Muscle of leg (tissue), 11 donors: ENCODE data around the gene APBA1. TPM values are rescaled to one million over a fixed set of nuclear protein-coding genes. Genes with fewer than 3 reads are reported as not detected.

Source experiments
- DNase-seq: peaks from one replicate; pipeline ENCODE4 v3.0.0; 2013
- H3K27ac ChIP-seq: one replicate; pipeline ENCODE4 v1.5.1; 2013; ENCODE audit warnings: mild to moderate bottlenecking, low read length, control low read depth
- H3K27me3 ChIP-seq: one replicate; pipeline ENCODE4 v1.6.1; 2013; ENCODE audit warnings: low read length; ENCODE audit not compliant: control insufficient read depth, insufficient read depth
- H3K36me3 ChIP-seq: one replicate; pipeline ENCODE4 v1.6.1; 2013; ENCODE audit warnings: low read length; ENCODE audit not compliant: control insufficient read depth, insufficient read depth
- H3K4me1 ChIP-seq: one replicate; pipeline ENCODE4 v1.6.1; 2013; ENCODE audit warnings: low read length; ENCODE audit not compliant: control insufficient read depth, insufficient read depth
- H3K4me3 ChIP-seq: one replicate; pipeline ENCODE4 v1.5.1; 2013; ENCODE audit warnings: low read length, control low read depth
- H3K9me3 ChIP-seq: replicated peaks from 2 replicates; pipeline ENCODE4 v1.6.1; 2013; ENCODE audit warnings: low read depth, low read length; ENCODE audit not compliant: control insufficient read depth
- WGBS: methylation state at CpG from one replicate; pipeline ENCODE4 v1.1.5; 2013; ENCODE audit warnings: missing lambda C conversion rate; ENCODE audit not compliant: insufficient coverage; 5-methylcytosine and 5-hydroxymethylcytosine counted together
- polyA plus RNA-seq, 8 donors: library from polyadenylated mRNA; unstranded; fragments of 120-200 nt; gene quantifications; one replicate each; pipeline versions ENCODE4 v1.2.1 to v1.2.3, GENCODE V29; 2013; ENCODE audit warnings: inconsistent platforms in 1 of 8, low replicate concordance in 1 of 8; ENCODE audit not compliant: insufficient read length in 8 of 8, insufficient read depth in 1 of 8
- total RNA-seq: library from RNA; stranded (reverse); fragments of 120-200 nt; gene quantifications from one replicate; pipeline ENCODE4 v1.2.4, GENCODE V29; 2013

Gene APBA1
- total and polyA plus RNA-seq, 9 donors, result 5.3 to 13.3 (median 7.8) TPM

DNA sequence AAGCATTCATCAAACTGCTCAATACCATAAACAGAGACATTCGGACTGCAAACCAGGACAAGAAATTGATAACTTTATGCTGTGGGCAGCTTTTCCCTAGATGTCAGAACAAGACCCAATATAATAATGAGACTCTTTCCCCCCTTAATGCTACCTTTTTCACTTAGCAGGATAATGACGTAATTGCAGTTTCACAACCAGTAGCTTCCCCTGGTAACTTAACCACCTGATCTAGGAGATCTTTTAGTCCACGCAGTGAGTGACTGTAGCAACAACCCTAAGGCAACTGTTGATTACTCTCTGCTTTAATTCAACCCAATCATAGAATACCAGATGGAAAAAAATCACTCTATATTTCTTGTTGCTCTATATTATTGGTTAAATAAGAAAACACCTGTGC is 56.3 kb downstream of the APBA1 start:
- no peak overlapping the region for H3K27ac ChIP-seq
- H3K4me3 ChIP-seq, result no peak overlapping the region
- 89% methylated on average over 1 of the region's 3 CpGs for WGBS
- H3K36me3 ChIP-seq, result no peaks in the 10 kb centered on the region
- DNase-seq, result no peak
- H3K4me1 ChIP-seq, result no peaks in the 10 kb centered on the region
- no peaks in the 10 kb centered on the region for H3K9me3 ChIP-seq
- H3K27me3 ChIP-seq, result no peaks in the 10 kb centered on the region

DNA sequence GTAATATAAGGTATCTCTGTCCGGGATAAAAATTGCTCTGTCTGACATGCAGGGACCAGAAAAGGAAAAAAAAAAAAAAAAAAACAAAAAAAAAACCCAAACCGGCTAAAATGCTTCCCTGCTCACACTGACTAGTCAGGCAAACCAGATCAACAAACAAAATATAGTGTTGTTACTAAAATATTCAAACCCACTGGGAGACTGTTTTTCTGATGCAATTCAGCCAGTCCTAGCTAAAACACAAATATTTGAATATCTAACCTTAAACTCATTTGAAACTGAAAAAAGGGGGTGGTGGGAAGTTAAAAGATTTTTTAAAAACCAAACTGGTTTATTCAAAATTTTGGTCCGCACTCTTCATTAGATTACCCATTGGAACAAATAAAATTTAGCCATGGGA is 61.0 kb downstream of the APBA1 start:
- H3K27ac ChIP-seq, result no peak overlapping the region
- H3K4me1 ChIP-seq, result no peaks in the 10 kb centered on the region
- no peak for DNase-seq
- WGBS, result no CpG with 5 or more reads among the region's 3 CpGs
- H3K9me3 ChIP-seq, result no peaks in the 10 kb centered on the region
- no peaks in the 10 kb centered on the region for H3K36me3 ChIP-seq
- no peaks in the 10 kb centered on the region for H3K27me3 ChIP-seq
- no peak overlapping the region for H3K4me3 ChIP-seq

DNA sequence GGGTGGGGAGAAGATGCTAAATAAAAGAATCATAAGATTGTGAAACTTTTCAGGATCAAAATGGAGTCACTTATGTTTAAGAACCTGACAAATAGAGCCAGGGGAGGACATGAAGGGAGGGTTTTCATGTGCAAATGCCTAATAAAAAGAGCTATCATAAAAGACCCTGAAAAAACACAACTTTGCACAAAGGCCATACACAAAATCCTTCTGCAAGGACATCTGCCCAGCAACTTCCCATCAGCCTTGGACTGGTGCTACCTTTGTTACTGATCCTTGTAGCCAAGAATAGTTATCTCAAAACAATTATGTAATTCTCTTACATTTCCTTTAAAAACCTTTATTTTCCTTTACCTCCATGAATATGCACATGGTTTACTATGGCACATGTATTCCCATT is 63.0 kb downstream of the APBA1 start:
- H3K9me3 ChIP-seq, result no peaks in the 10 kb centered on the region
- H3K36me3 ChIP-seq, result no peaks in the 10 kb centered on the region
- H3K4me1 ChIP-seq, result no peaks in the 10 kb centered on the region
- no peak overlapping the region for H3K4me3 ChIP-seq
- DNase-seq, result no peak
- H3K27ac ChIP-seq, result no peak overlapping the region
- H3K27me3 ChIP-seq, result no peaks in the 10 kb centered on the region

DNA sequence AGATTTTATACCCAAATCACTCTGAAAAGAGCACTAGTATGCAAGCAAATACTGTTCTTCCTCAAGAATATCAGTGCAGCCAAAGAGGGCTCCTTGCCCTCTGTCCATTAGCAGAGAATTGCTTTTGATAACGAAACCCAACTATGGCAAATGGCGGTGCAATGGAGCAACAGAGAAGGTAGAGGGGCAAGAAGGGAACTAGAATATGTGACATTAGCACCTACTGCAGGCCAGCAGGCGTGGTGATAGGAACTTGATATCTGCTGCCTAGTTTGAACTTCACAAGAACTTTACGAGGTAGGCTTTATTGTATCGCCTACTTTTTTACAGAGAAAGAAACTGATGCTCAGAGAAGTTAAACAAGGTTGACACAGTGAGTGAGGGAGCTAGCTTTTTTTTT is 66.1 kb downstream of the APBA1 start:
- no peak overlapping the region for H3K27ac ChIP-seq
- DNase-seq, result no peak

DNA sequence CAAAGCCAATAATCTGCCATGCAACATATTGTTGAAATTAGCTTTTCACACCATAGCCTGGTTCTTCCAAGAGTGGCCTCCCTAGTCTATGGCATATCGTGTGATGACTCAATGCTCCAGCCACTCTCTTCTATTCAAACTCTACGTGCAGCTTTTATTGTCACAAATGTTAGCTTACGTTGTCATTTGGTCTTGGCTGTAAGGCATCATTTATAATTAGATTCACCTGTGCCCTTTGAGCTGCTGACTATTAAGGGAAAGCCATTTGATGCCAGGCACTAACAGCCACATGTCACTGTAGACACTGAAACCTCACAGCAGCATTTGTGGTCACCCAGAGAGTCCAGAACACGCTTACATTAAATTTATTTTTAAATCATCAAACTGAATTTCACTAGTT is 66.8 kb downstream of the APBA1 start:
- Histone ChIP-seq H3K4me3 (no peak overlapping the region), H3K4me1 (no peaks in the 10 kb centered on the region), H3K9me3 (no peaks in the 10 kb centered on the region), H3K27ac (no peak overlapping the region), H3K27me3 (no peaks in the 10 kb centered on the region), H3K36me3 (no peaks in the 10 kb centered on the region)
- no peak for DNase-seq
- WGBS, result 50% methylated on average over 1 of the region's 4 CpGs

More for the DNA sequence above, 66.1 kb downstream of the APBA1 start:
- no peaks in the 10 kb centered on the region for H3K4me1 ChIP-seq
- H3K9me3 ChIP-seq, result no peaks in the 10 kb centered on the region
- no peaks in the 10 kb centered on the region for H3K27me3 ChIP-seq
- no peaks in the 10 kb centered on the region for H3K36me3 ChIP-seq
- H3K4me3 ChIP-seq, result no peak overlapping the region
- 80% methylated on average over 3 of the region's 5 CpGs for WGBS

DNA sequence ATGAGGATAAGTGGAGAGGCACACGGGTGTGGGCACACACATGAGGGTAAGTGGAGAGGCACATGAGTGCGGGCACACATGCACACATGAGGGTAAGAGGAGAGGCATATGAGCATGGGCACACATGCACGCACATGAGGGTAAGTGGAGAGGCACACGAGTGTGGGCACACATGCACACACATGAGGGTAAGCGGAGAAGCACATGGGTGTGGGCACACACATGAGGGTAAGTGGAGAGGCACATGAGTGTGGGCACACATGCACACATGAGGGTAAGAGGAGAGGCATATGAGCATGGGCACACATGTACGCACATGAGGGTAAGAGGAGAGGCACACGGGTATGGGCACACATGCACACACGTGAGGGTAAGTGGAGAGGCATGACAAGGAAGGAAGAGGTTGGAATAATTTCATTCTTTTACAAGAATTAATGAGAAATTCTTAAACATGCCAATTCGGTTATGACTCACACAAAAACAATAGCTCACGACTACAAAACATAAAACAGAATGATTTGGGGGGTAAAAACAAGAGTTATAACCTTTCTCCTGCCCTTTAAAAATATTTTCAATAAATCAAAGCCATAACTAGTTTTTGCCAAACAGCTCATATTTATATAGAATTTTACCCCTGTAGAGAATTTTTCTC is 67.5 kb downstream of the APBA1 start:
- Histone ChIP-seq H3K27ac (no peak overlapping the region), H3K9me3 (no peaks in the 10 kb centered on the region), H3K36me3 (no peaks in the 10 kb centered on the region), H3K27me3 (no peaks in the 10 kb centered on the region), H3K4me3 (no peak overlapping the region), H3K4me1 (peaks cover 3% of the 10 kb centered on the region)
- 96% methylated on average over 3 of the region's 10 CpGs for WGBS
- no peak for DNase-seq

DNA sequence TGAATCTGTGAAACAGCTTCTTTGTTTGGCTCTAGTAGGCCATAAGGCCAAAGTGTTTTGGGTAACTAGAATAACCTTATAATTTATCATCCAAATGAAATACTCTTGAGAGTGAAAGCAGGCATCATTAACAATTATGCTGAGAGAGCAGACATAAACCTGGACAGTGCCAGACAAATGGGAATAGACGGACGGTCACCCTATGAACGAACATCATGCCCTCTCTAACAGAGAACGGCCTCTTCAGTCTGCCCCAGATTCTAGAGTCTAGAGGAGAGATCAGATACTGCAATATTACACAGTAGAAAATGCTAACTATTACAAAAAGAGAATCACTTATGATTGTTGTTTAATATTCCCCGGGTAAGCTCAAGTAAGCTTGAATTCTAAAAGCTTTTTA is 68.5 kb downstream of the APBA1 start:
- no CpG with 5 or more reads among the region's 5 CpGs for WGBS
- Histone ChIP-seq H3K27me3 (no peaks in the 10 kb centered on the region), H3K36me3 (no peaks in the 10 kb centered on the region), H3K4me3 (no peak overlapping the region), H3K9me3 (no peaks in the 10 kb centered on the region), H3K4me1 (peaks cover 3% of the 10 kb centered on the region), H3K27ac (no peak overlapping the region)
- DNase-seq, result no peak

DNA sequence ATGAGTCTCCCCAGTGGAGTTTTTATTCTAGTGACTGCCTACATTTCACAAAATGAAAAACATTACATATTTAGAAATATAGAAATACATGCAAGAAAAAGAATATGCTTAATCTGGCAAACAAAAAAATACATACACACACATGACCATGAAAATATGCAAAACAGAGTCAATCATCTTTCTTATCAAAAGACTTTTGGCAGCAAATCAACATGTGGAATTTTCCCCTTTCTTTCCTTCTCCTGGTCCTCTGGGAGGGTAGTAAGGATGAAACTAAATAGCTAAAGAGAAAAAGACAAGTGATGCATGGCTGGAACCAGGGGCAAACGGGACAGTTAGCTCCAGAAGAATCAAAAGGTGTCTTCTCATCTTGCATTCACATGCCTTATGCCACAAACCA is 69.4 kb downstream of the APBA1 start:
- no peak for DNase-seq
- no CpG with 5 or more reads among the region's 1 CpG for WGBS
- Histone ChIP-seq H3K27ac (no peak overlapping the region), H3K4me1 (peaks cover 3% of the 10 kb centered on the region), H3K9me3 (no peaks in the 10 kb centered on the region), H3K27me3 (no peaks in the 10 kb centered on the region), H3K36me3 (no peaks in the 10 kb centered on the region), H3K4me3 (no peak overlapping the region)

DNA sequence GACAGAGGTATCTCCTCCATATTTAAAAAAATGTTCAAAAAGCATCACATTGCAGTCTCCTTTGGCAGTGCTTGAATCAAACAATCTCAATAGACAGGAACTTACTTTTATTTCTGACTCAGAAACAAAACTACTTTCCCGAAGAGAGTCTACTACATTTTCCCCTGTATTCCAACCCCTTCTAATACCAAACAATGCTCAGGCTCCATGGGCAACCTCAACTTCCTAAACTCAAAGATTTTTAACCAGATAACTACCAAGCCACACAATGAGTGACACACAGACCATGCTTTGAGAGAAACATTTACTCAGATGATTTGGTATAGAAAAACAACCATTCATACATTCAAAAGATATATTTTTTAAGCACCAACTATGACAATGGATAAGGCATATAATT is 70.5 kb downstream of the APBA1 start:
- peaks cover 3% of the 10 kb centered on the region for H3K4me1 ChIP-seq
- H3K27ac ChIP-seq, result no peak overlapping the region
- no peaks in the 10 kb centered on the region for H3K36me3 ChIP-seq
- no peaks in the 10 kb centered on the region for H3K9me3 ChIP-seq
- DNase-seq, result no peak
- WGBS, result 30% methylated on average over 1 of the region's 1 CpG
- no peak overlapping the region for H3K4me3 ChIP-seq
- no peaks in the 10 kb centered on the region for H3K27me3 ChIP-seq

DNA sequence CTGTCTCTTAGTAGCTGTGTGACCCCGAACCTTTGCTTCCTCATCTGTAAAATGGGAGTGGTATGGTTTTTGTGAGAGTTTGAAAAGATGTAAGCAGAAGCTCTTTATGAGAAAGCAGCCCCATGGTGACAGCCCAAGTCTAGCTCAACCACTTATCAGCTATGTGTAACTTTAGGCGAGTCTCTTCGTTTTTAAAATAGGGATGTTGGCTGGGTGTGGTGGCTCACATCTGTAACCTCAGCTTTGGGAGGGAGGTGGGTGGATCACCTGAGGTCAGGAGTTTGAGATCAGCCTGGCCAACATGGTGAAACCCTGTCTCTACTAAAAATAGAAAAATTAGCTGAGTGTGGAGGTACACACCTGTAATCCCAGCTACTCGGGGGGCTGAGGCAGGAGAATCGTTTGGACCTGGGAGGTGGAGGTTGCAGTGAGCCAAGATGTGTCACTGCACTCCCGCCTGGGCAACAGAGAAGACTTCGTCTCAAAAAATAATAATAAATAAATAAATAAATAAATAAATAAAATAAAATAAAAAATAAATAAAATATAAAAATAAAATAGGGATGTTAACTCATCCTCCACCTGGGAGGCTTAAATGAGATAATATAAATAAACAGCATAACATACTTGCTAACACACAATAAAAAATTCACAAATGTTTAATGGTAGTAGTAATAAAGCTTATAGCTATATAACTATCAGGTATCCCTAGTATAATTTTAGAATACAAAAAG is 71.7 kb downstream of the APBA1 start:
- H3K9me3 ChIP-seq, result no peaks in the 10 kb centered on the region
- peaks cover 3% of the 10 kb centered on the region for H3K4me1 ChIP-seq
- H3K4me3 ChIP-seq, result no peak overlapping the region
- DNase-seq, result no peak
- no peak overlapping the region for H3K27ac ChIP-seq
- H3K27me3 ChIP-seq, result no peaks in the 10 kb centered on the region
- H3K36me3 ChIP-seq, result no peaks in the 10 kb centered on the region
- WGBS, result no CpG with 5 or more reads among the region's 7 CpGs
